C4-2B (cell line): ENCODE measurements around the gene DIDO1.

Experiments used
- ZFX ChIP-seq: fragments of 450-650 bp; IDR thresholded peaks from 2 replicates; pipeline ENCODE4 v1.6.1; 2017
- TF ChIP-seq, protein P1 (sequence below): fragments of 450-650 bp; conservative IDR thresholded peaks from 2 replicates; pipeline ENCODE4 v1.5.1; 2017; ENCODE audit warnings: mild to moderate bottlenecking

DNA sequence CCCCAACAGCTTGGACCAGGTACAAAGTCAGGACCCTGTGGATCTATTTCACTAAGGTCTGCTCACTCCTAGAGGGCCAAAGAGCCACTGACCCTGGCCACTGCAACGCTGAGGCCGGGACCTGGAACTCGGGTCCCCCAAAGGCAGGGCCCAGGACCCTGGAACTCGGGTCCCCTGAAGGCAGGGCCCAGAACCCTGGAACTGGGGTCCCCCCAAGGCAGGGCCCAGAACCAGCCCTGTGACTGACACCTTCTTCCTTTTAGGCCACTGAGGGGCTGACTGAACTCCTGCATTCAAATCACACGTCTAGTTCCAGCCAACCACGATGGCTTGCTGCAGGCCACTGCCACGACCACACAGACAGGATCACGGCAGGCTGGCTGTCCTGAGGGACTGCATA, 74.1 kb downstream of the DIDO1 start:
- TF ChIP-seq, protein P1, sequence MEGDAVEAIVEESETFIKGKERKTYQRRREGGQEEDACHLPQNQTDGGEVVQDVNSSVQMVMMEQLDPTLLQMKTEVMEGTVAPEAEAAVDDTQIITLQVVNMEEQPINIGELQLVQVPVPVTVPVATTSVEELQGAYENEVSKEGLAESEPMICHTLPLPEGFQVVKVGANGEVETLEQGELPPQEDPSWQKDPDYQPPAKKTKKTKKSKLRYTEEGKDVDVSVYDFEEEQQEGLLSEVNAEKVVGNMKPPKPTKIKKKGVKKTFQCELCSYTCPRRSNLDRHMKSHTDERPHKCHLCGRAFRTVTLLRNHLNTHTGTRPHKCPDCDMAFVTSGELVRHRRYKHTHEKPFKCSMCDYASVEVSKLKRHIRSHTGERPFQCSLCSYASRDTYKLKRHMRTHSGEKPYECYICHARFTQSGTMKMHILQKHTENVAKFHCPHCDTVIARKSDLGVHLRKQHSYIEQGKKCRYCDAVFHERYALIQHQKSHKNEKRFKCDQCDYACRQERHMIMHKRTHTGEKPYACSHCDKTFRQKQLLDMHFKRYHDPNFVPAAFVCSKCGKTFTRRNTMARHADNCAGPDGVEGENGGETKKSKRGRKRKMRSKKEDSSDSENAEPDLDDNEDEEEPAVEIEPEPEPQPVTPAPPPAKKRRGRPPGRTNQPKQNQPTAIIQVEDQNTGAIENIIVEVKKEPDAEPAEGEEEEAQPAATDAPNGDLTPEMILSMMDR, result no peak
- no peak for TF ChIP-seq ZFX
